Uterus (tissue), 4 donors: ENCODE results near the gene EFHC1. TPM values are rescaled to one million over a fixed set of nuclear protein-coding genes. Genes with fewer than 3 reads are reported as not detected.

Experiments used
- DNase-seq, 2 donors: peaks; one replicate each; pipeline ENCODE4 v3.0.0-alpha.2; 2019 to 2020
- H3K27ac ChIP-seq, 2 donors: fragments of 200-600 bp; sonication (generic); 1 replicate in 1 of 2; 2 replicates in 1 of 2; pipeline ENCODE4 v1.5.1; 2016 to 2018
- H3K27me3 ChIP-seq, 2 donors: fragments of 200-600 bp; sonication (generic); one replicate each; pipeline ENCODE4 v1.5.1; 2018 to 2019; ENCODE audit warnings: control low read depth in 1 of 2
- H3K36me3 ChIP-seq, 2 donors: fragments of 200-600 bp; sonication (generic); one replicate each; pipeline ENCODE4 v1.5.1; 2019; ENCODE audit warnings: control low read depth in 1 of 2
- H3K4me1 ChIP-seq, 2 donors: fragments of 200-600 bp; sonication (generic); one replicate each; pipeline ENCODE4 v1.5.1; 2018 to 2019; ENCODE audit warnings: control low read depth in 1 of 2
- H3K4me3 ChIP-seq, 2 donors: fragments of 200-600 bp; sonication (generic); 1 replicate in 1 of 2; 2 replicates in 1 of 2; pipeline ENCODE4 v1.5.1; 2018 to 2019; ENCODE audit warnings: mild to moderate bottlenecking in 1 of 2
- H3K9me3 ChIP-seq, 2 donors: fragments of 200-600 bp; sonication (generic); one replicate each; pipeline ENCODE4 v1.5.1; 2019; ENCODE audit warnings: control low read depth in 1 of 2
- CTCF ChIP-seq, 4 experiments: fragments of 200-600 bp in 2 of 4; fragments of 450-650 bp in 2 of 4; sonication (generic) in 2 of 4; IDR thresholded peaks; one replicate each; pipeline ENCODE4 v1.5.1; 2016 to 2019; ENCODE audit warnings: antibody characterized with exemption in 4 of 4, mild to moderate bottlenecking in 2 of 4, moderate library complexity in 1 of 4
- POLR2A ChIP-seq, 2 donors: fragments of 450-650 bp; IDR thresholded peaks; one replicate each; pipeline ENCODE4 v1.6.1; 2016; ENCODE audit warnings: antibody characterized with exemption in 2 of 2, mild to moderate bottlenecking in 1 of 2, moderate library complexity in 1 of 2
- intact Hi-C: fragments of 100-400 bp; cut with DNase I; formaldehyde crosslinking; loops from one replicate; pipeline ENCODE4 v1.15.1; 2023; ENCODE audit warnings: low total_unique reads
- total RNA-seq, 4 donors: library from RNA; depleted of rRNA in 3 of 4; stranded (reverse); fragments of >200 nt in 3 of 4; gene quantifications; one replicate each; pipeline versions ENCODE4 v1.1.0 to v1.2.4, GENCODE V29; 2014 to 2023
- donor health status: DM: yes; HTN: yes; CAD: no.

The EFHC1 gene
- total RNA-seq, 4 donors from 2014 or later, result 15.6 to 63.0 (median 29.5) TPM

DNA sequence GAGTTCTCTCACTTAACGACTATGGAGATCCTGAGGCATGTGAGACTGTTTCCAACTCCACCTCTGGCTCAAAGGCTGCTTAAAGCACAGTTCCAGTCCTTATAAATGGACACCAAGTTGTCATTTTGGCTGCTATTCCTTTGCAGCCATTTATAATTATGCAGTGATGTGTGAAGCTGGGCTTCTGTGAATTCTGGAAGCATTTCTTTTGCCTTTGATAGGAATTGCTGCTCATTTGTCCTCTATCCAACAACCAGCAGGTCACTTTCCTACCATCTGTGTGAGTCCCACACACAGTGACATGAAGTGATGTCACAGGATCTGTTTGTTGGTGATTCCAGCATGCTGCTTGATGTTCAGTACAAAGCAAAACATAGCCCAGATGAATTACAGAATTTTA lies 28.5 kb upstream of the EFHC1 start:
- TF ChIP-seq POLR2A (IDR thresholded peaks at IDR 0.05), result no peak
- no peak for TF ChIP-seq CTCF (IDR thresholded peaks at IDR 0.05)
- Histone ChIP-seq H3K4me3 (no peak overlapping the region), H3K27ac (no peak overlapping the region), H3K27me3 (no peaks in the 10 kb centered on the region), H3K4me1 (no peaks in the 10 kb centered on the region), H3K36me3 (no peaks in the 10 kb centered on the region), H3K9me3 (no peaks in the 10 kb centered on the region)
- DNase-seq, result no peak
- intact Hi-C loops, result no loop called here

- Histone ChIP-seq H3K9me3 (no peaks in the 10 kb centered on the region), H3K4me1 (no peaks in the 10 kb centered on the region), H3K27me3 (no peaks in the 10 kb centered on the region), H3K36me3 (no peaks in the 10 kb centered on the region), H3K4me3 (no peak overlapping the region), H3K27ac (no peak overlapping the region)
- no peak for TF ChIP-seq POLR2A (IDR thresholded peaks at IDR 0.05)
- TF ChIP-seq CTCF (IDR thresholded peaks at IDR 0.05), result no peak
- no peak for DNase-seq
- intact Hi-C loops, result no loop called here
These were observed 27.2 kb upstream of the EFHC1 start for GRCh38 chr6:52392944-52393343.

DNA sequence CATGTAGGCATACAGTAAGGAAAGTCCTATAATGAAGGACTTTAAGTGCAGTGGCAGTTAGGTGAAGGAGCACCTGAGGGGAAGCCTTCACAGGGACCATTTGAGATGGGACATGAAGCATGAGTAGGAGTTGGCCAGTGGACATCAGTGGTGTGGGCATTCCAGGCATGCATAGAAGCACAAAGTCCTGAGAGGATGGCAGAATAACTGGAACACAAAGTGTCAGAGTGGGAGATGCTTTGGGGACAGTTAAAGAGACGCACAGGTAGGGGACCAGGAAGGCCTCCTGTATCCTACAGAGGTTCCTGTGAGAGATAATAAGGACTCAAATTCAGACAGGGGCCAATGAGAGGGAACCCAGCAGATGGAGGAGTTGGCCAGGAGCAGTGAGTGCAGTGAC lies 26.4 kb upstream of the EFHC1 start:
- Histone ChIP-seq H3K27ac (no peak overlapping the region), H3K4me1 (no peaks in the 10 kb centered on the region), H3K36me3 (no peaks in the 10 kb centered on the region), H3K9me3 (no peaks in the 10 kb centered on the region), H3K27me3 (no peaks in the 10 kb centered on the region), H3K4me3 (no peak overlapping the region)
- no peak for TF ChIP-seq POLR2A (IDR thresholded peaks at IDR 0.05)
- no peak for TF ChIP-seq CTCF (IDR thresholded peaks at IDR 0.05)
- intact Hi-C loops, result no loop called here
- no peak for DNase-seq

- Histone ChIP-seq H3K4me3 (no peak overlapping the region), H3K9me3 (no peaks in the 10 kb centered on the region), H3K36me3 (no peaks in the 10 kb centered on the region), H3K27me3 (no peaks in the 10 kb centered on the region), H3K4me1 (no peaks in the 10 kb centered on the region), H3K27ac (no peak overlapping the region)
- DNase-seq, result no peak
- TF ChIP-seq POLR2A (IDR thresholded peaks at IDR 0.05) (no peak), CTCF (IDR thresholded peaks at IDR 0.05) (no peak)
- intact Hi-C loops, result no loop called here
These were observed 25.9 kb upstream of the EFHC1 start for GRCh38 chr6:52394251-52394666.

- no peak overlapping the region for H3K4me3 ChIP-seq
- H3K27me3 ChIP-seq, result no peaks in the 10 kb centered on the region
- intact Hi-C loops, result no loop called here
- H3K36me3 ChIP-seq, result no peaks in the 10 kb centered on the region
- DNase-seq, result no peak
- no peaks in the 10 kb centered on the region for H3K9me3 ChIP-seq
- no peak overlapping the region for H3K27ac ChIP-seq
- no peaks in the 10 kb centered on the region for H3K4me1 ChIP-seq
- TF ChIP-seq POLR2A (IDR thresholded peaks at IDR 0.05) (no peak), CTCF (IDR thresholded peaks at IDR 0.05) (no peak)
These were observed 24.2 kb upstream of the EFHC1 start for GRCh38 chr6:52395969-52396368.
